ENCODE results near the gene COPZ1. TPM values are rescaled to one million over a fixed set of nuclear protein-coding genes. Genes with fewer than 3 reads are reported as not detected.
"Not testable (repeated sequence)": the region's sequence is repeated elsewhere in the genome, so short reads cannot be mapped to it uniquely, and the experiment has no call there.

Gene COPZ1
- total RNA-seq, 1 donor from 2014 or later: 139 TPM

GRCh38 chr12:54330442-54330841, 5.5 kb downstream of the COPZ1 start:
- intact Hi-C loops (cut with micrococcal nuclease): no loop called here

- intact Hi-C loops (cut with micrococcal nuclease): no loop called here
Measured at GRCh38 chr12:54331461-54331860, 6.5 kb downstream of the COPZ1 start.

- intact Hi-C loops (cut with micrococcal nuclease): no loop called here
Measured at GRCh38 chr12:54333420-54334034, 8.6 kb downstream of the COPZ1 start.

GRCh38 chr12:54337280-54337842, 12.4 kb downstream of the COPZ1 start:
- intact Hi-C loops (cut with micrococcal nuclease): loop anchor here (2.0 kb wide), 1 partner anchor 21 kb away; no protein-coding TSS in a partner anchor

GRCh38 chr12:54337854-54338650, 13.1 kb downstream of the COPZ1 start:
- intact Hi-C loops (cut with micrococcal nuclease): loop anchor here (2.0 kb wide), 1 partner anchor 21 kb away; no protein-coding TSS in a partner anchor

- intact Hi-C loops (cut with micrococcal nuclease): no loop called here
Measured at GRCh38 chr12:54338698-54339296, 13.9 kb downstream of the COPZ1 start.

- intact Hi-C loops (cut with micrococcal nuclease): no loop called here
Measured at GRCh38 chr12:54340846-54341245, 15.9 kb downstream of the COPZ1 start.

- intact Hi-C loops (cut with micrococcal nuclease): no loop called here
Measured at GRCh38 chr12:54341378-54342300, 16.7 kb downstream of the COPZ1 start.

GRCh38 chr12:54349036-54349435, 24.1 kb downstream of the COPZ1 start:
- intact Hi-C loops (cut with micrococcal nuclease): no loop called here

- intact Hi-C loops (cut with micrococcal nuclease): no loop called here
Measured at GRCh38 chr12:54349679-54350078, 24.7 kb downstream of the COPZ1 start.

- intact Hi-C loops (cut with micrococcal nuclease): no loop called here
Measured at GRCh38 chr12:54350743-54351142, 25.8 kb downstream of the COPZ1 start.

- intact Hi-C loops (cut with micrococcal nuclease): no loop called here
Measured at GRCh38 chr12:54351341-54351740, 26.4 kb downstream of the COPZ1 start.

- intact Hi-C loops (cut with micrococcal nuclease): no loop called here
Measured at GRCh38 chr12:54352022-54352531, 27.1 kb downstream of the COPZ1 start.

GRCh38 chr12:54352891-54353874, 28.3 kb downstream of the COPZ1 start:
- intact Hi-C loops (cut with micrococcal nuclease): no loop called here

- intact Hi-C loops (cut with micrococcal nuclease): not testable (repeated sequence)
Measured at GRCh38 chr12:54354271-54354670, 29.3 kb downstream of the COPZ1 start.

- intact Hi-C loops (cut with micrococcal nuclease): no loop called here
Measured at GRCh38 chr12:54355104-54355815, 30.3 kb downstream of the COPZ1 start.

GRCh38 chr12:54356228-54356627, 31.3 kb downstream of the COPZ1 start:
- intact Hi-C loops (cut with micrococcal nuclease): no loop called here

GRCh38 chr12:54356951-54357356, 32.0 kb downstream of the COPZ1 start:
- intact Hi-C loops (cut with micrococcal nuclease): no loop called here

Data from T-helper 2 cell treated with Interferon-gamma antibody and Interleukin-4, amounts not matched to agents 100 ng/mL and 5 ng/mL, for 36 hours (primary cell).